Measurements from ENCODE around the gene DNASE1L1.

The DNASE1L1 gene

GRCh38 chrX:154409222-154409871 is at the start of gene DNASE1L1:
DNASE1L1 (minus strand) TSS chrX:154409254; CDS start chrX:154405568, 3,686 bp downstream.
- H3K4me3 ChIP-seq (ENCODE audit: low read depth, low read length) = peak within 1 kb of the TSS; percentile 80
- H3K79me2 ChIP-seq (ENCODE audit: control insufficient read depth, insufficient read depth, low read length, unreplicated experiment) = peaks cover 12% of the 10 kb centered on the region
- H3K27ac ChIP-seq (ENCODE audit: low read depth, low read length) = peak within 1 kb of the TSS; percentile 59
- H3K36me3 ChIP-seq (ENCODE audit: insufficient read depth, low read length) = no peaks in the 10 kb centered on the region
- peaks cover 11% of the 10 kb centered on the region for H3K4me1 ChIP-seq (ENCODE audit: control insufficient read depth, insufficient read depth, low read length, unreplicated experiment)
- H3K27me3 ChIP-seq (ENCODE audit: insufficient read depth, low read length) = no peaks in the 10 kb centered on the region
- no peak within 1 kb of the TSS for H2AFZ ChIP-seq (ENCODE audit: low read length, unreplicated experiment)

- Histone ChIP-seq H3K79me2 (ENCODE audit: control insufficient read depth, insufficient read depth, low read length, unreplicated experiment) (peaks cover 36% of the 10 kb centered on the region), H3K4me3 (ENCODE audit: low read depth, low read length) (peak within 1 kb of the TSS; percentile 91), H3K4me1 (ENCODE audit: control insufficient read depth, insufficient read depth, low read length, unreplicated experiment) (no peaks in the 10 kb centered on the region), H3K27me3 (ENCODE audit: insufficient read depth, low read length) (no peaks in the 10 kb centered on the region), H3K36me3 (ENCODE audit: insufficient read depth, low read length) (no peaks in the 10 kb centered on the region), H3K27ac (ENCODE audit: low read depth, low read length) (peak within 1 kb of the TSS; percentile 60; the same call in 1 of the 2 replicates), H2AFZ (ENCODE audit: low read length, unreplicated experiment) (no peak within 1 kb of the TSS)
These were observed 49.3 kb upstream of the DNASE1L1 start, which contains the start of gene PLXNA3 for GRCh38 chrX:154458116-154458953. PLXNA3 (plus strand) TSS chrX:154458281; CDS start chrX:154460184, 1,903 bp downstream.

GRCh38 chrX:154457491-154458115 is 48.5 kb upstream of the DNASE1L1 start:
- Histone ChIP-seq H2AFZ (ENCODE audit: low read length, unreplicated experiment) (no peak overlapping the region), H3K36me3 (ENCODE audit: insufficient read depth, low read length) (no peaks in the 10 kb centered on the region), H3K27ac (ENCODE audit: low read depth, low read length) (peak overlapping the region; percentile 60; the same call in 1 of the 2 replicates), H3K27me3 (ENCODE audit: insufficient read depth, low read length) (no peaks in the 10 kb centered on the region), H3K4me1 (ENCODE audit: control insufficient read depth, insufficient read depth, low read length, unreplicated experiment) (no peaks in the 10 kb centered on the region), H3K4me3 (ENCODE audit: low read depth, low read length) (peak overlapping the region; percentile 91), H3K79me2 (ENCODE audit: control insufficient read depth, insufficient read depth, low read length, unreplicated experiment) (peaks cover 36% of the 10 kb centered on the region)

GRCh38 chrX:154452823-154453222 is 43.8 kb upstream of the DNASE1L1 start:
- Histone ChIP-seq H3K4me3 (ENCODE audit: low read depth, low read length) (no peak overlapping the region), H3K36me3 (ENCODE audit: insufficient read depth, low read length) (no peaks in the 10 kb centered on the region), H3K27ac (ENCODE audit: low read depth, low read length) (no peak overlapping the region), H2AFZ (ENCODE audit: low read length, unreplicated experiment) (no peak overlapping the region), H3K79me2 (ENCODE audit: control insufficient read depth, insufficient read depth, low read length, unreplicated experiment) (no peaks in the 10 kb centered on the region), H3K4me1 (ENCODE audit: control insufficient read depth, insufficient read depth, low read length, unreplicated experiment) (no peaks in the 10 kb centered on the region), H3K27me3 (ENCODE audit: insufficient read depth, low read length) (no peaks in the 10 kb centered on the region)

GRCh38 chrX:154450312-154450711 is 41.3 kb upstream of the DNASE1L1 start:
- H3K27ac ChIP-seq (ENCODE audit: low read depth, low read length) = no peak overlapping the region
- H3K4me3 ChIP-seq (ENCODE audit: low read depth, low read length) = no peak overlapping the region
- H2AFZ ChIP-seq (ENCODE audit: low read length, unreplicated experiment) = no peak overlapping the region
- peaks cover 19% of the 10 kb centered on the region for H3K79me2 ChIP-seq (ENCODE audit: control insufficient read depth, insufficient read depth, low read length, unreplicated experiment)
- no peaks in the 10 kb centered on the region for H3K27me3 ChIP-seq (ENCODE audit: insufficient read depth, low read length)
- H3K36me3 ChIP-seq (ENCODE audit: insufficient read depth, low read length) = no peaks in the 10 kb centered on the region
- peaks cover 5% of the 10 kb centered on the region for H3K4me1 ChIP-seq (ENCODE audit: control insufficient read depth, insufficient read depth, low read length, unreplicated experiment)

GRCh38 chrX:154449618-154450017 is 40.6 kb upstream of the DNASE1L1 start:
- no peak overlapping the region for H3K4me3 ChIP-seq (ENCODE audit: low read depth, low read length)
- H3K27ac ChIP-seq (ENCODE audit: low read depth, low read length) = no peak overlapping the region

GRCh38 chrX:154448484-154448883 is 39.4 kb upstream of the DNASE1L1 start:
- Histone ChIP-seq H3K27ac (ENCODE audit: low read depth, low read length) (no peak overlapping the region), H3K4me1 (ENCODE audit: control insufficient read depth, insufficient read depth, low read length, unreplicated experiment) (peaks cover 7% of the 10 kb centered on the region), H2AFZ (ENCODE audit: low read length, unreplicated experiment) (no peak overlapping the region), H3K79me2 (ENCODE audit: control insufficient read depth, insufficient read depth, low read length, unreplicated experiment) (peaks cover 30% of the 10 kb centered on the region), H3K4me3 (ENCODE audit: low read depth, low read length) (no peak overlapping the region), H3K27me3 (ENCODE audit: insufficient read depth, low read length) (no peaks in the 10 kb centered on the region), H3K36me3 (ENCODE audit: insufficient read depth, low read length) (no peaks in the 10 kb centered on the region)

More at GRCh38 chrX:154449618-154450017, 40.6 kb upstream of the DNASE1L1 start:
- no peaks in the 10 kb centered on the region for H3K27me3 ChIP-seq (ENCODE audit: insufficient read depth, low read length)
- peaks cover 26% of the 10 kb centered on the region for H3K79me2 ChIP-seq (ENCODE audit: control insufficient read depth, insufficient read depth, low read length, unreplicated experiment)
- H3K4me1 ChIP-seq (ENCODE audit: control insufficient read depth, insufficient read depth, low read length, unreplicated experiment) = peaks cover 7% of the 10 kb centered on the region
- H3K36me3 ChIP-seq (ENCODE audit: insufficient read depth, low read length) = no peaks in the 10 kb centered on the region
- H2AFZ ChIP-seq (ENCODE audit: low read length, unreplicated experiment) = no peak overlapping the region

- no peak overlapping the region for H3K4me3 ChIP-seq (ENCODE audit: low read depth, low read length)
- no peaks in the 10 kb centered on the region for H3K27me3 ChIP-seq (ENCODE audit: insufficient read depth, low read length)
- H3K27ac ChIP-seq (ENCODE audit: low read depth, low read length) = no peak overlapping the region
- no peaks in the 10 kb centered on the region for H3K36me3 ChIP-seq (ENCODE audit: insufficient read depth, low read length)
- no peak overlapping the region for H2AFZ ChIP-seq (ENCODE audit: low read length, unreplicated experiment)
- peaks cover 30% of the 10 kb centered on the region for H3K79me2 ChIP-seq (ENCODE audit: control insufficient read depth, insufficient read depth, low read length, unreplicated experiment)
- H3K4me1 ChIP-seq (ENCODE audit: control insufficient read depth, insufficient read depth, low read length, unreplicated experiment) = peaks cover 7% of the 10 kb centered on the region
These were observed 37.4 kb upstream of the DNASE1L1 start for GRCh38 chrX:154446430-154446829.

- H3K36me3 ChIP-seq (ENCODE audit: insufficient read depth, low read length) = no peaks in the 10 kb centered on the region
These were observed 36.7 kb upstream of the DNASE1L1 start for GRCh38 chrX:154445776-154446175.

GRCh38 chrX:154444755-154445246 is 35.7 kb upstream of the DNASE1L1 start:
- no peaks in the 10 kb centered on the region for H3K27me3 ChIP-seq (ENCODE audit: insufficient read depth, low read length)
- H3K4me3 ChIP-seq (ENCODE audit: low read depth, low read length) = peak overlapping the region; percentile 92
- H2AFZ ChIP-seq (ENCODE audit: low read length, unreplicated experiment) = no peak overlapping the region
- peaks cover 7% of the 10 kb centered on the region for H3K4me1 ChIP-seq (ENCODE audit: control insufficient read depth, insufficient read depth, low read length, unreplicated experiment)
- H3K36me3 ChIP-seq (ENCODE audit: insufficient read depth, low read length) = no peaks in the 10 kb centered on the region
- peak overlapping the region; percentile 50; the same call in 1 of the 2 replicates for H3K27ac ChIP-seq (ENCODE audit: low read depth, low read length)
- H3K79me2 ChIP-seq (ENCODE audit: control insufficient read depth, insufficient read depth, low read length, unreplicated experiment) = peaks cover 40% of the 10 kb centered on the region

More at GRCh38 chrX:154445776-154446175, 36.7 kb upstream of the DNASE1L1 start:
- peaks cover 30% of the 10 kb centered on the region for H3K79me2 ChIP-seq (ENCODE audit: control insufficient read depth, insufficient read depth, low read length, unreplicated experiment)
- no peak overlapping the region for H3K27ac ChIP-seq (ENCODE audit: low read depth, low read length)
- H3K4me1 ChIP-seq (ENCODE audit: control insufficient read depth, insufficient read depth, low read length, unreplicated experiment) = peaks cover 7% of the 10 kb centered on the region
- no peak overlapping the region for H2AFZ ChIP-seq (ENCODE audit: low read length, unreplicated experiment)
- peak overlapping the region; percentile 92; the same call in 1 of the 2 replicates for H3K4me3 ChIP-seq (ENCODE audit: low read depth, low read length)
- H3K27me3 ChIP-seq (ENCODE audit: insufficient read depth, low read length) = no peaks in the 10 kb centered on the region
